WTC11 (cell line): ENCODE measurements around the gene EGLN1. TPM values are rescaled to one million over a fixed set of nuclear protein-coding genes. Genes with fewer than 3 reads are reported as not detected.

Source experiments
- ATAC-seq: fragments of 200-7000 bp; cut with Tn5 transposase; 2 replicates; pipeline ENCODE4 v1.10.0; 2021; ENCODE audit warnings: mild to moderate bottlenecking, moderate library complexity
- CTCF ChIA-PET: fragments of 300-600 bp; sonication (Branson Sonifier 250); formaldehyde crosslinking; loops from one replicate; lab custom pipeline; 2021; ENCODE audit warnings: antibody characterized with exemption; lab: Charles Lee
- POLR2A ChIA-PET: fragments of 350-600 bp; sonication (Branson Sonifier 250); formaldehyde crosslinking; loops from one replicate; lab custom pipeline; 2021; ENCODE audit warnings: antibody characterized with exemption; lab: Charles Lee
- DNase-seq: peaks from one replicate; pipeline ENCODE4 v3.0.0; 2021; ENCODE audit warnings: low spot score
- H3K27ac Mint-ChIP-seq: 2 replicates; pipeline ENCODE4 v1.8.0; 2021; ENCODE audit warnings: mixed read lengths
- H3K27me3 Mint-ChIP-seq: 2 replicates; pipeline ENCODE4 v1.8.0; 2021; ENCODE audit warnings: low read depth, mild to moderate bottlenecking, moderate library complexity, mixed read lengths
- H3K36me3 Mint-ChIP-seq: 2 replicates; pipeline ENCODE4 v1.8.0; 2021; ENCODE audit warnings: mixed read lengths
- H3K4me1 Mint-ChIP-seq: 2 replicates; pipeline ENCODE4 v1.8.0; 2022; ENCODE audit warnings: mixed read lengths
- H3K4me3 Mint-ChIP-seq: 2 replicates; pipeline ENCODE4 v1.8.0; 2021; ENCODE audit warnings: mild to moderate bottlenecking, moderate library complexity, mixed read lengths
- H3K9me3 Mint-ChIP-seq: 2 replicates; pipeline ENCODE4 v1.8.0; 2021; ENCODE audit warnings: mixed read lengths
- EMX1 ChIP-seq: fragments of 250-450 bp; sonication (Bioruptor Pico); IDR thresholded peaks from 2 replicates; pipeline ENCODE4 v1.8.0; 2021; ENCODE audit warnings: mild to moderate bottlenecking
- HMGA2 ChIP-seq: fragments of 250-450 bp; sonication (Bioruptor Pico); IDR thresholded peaks from 2 replicates; pipeline ENCODE4 v1.4.0; 2021; ENCODE audit warnings: mild to moderate bottlenecking, moderate library complexity
- MYBL2 ChIP-seq: sonication (generic); formaldehyde crosslinking; IDR thresholded peaks from 2 replicates; pipeline ENCODE4 v1.8.1; 2023; ENCODE audit warnings: mild to moderate bottlenecking, moderate library complexity, missing genetic modification reagents
- NR2C2 ChIP-seq: sonication (generic); formaldehyde crosslinking; IDR thresholded peaks from 2 replicates; pipeline ENCODE4 v1.8.0; 2022; ENCODE audit warnings: mild to moderate bottlenecking, missing genetic modification reagents
- NR3C1 ChIP-seq: sonication (generic); formaldehyde crosslinking; conservative IDR thresholded peaks from 2 replicates; pipeline ENCODE4 v1.8.1; 2023; ENCODE audit warnings: low read depth, mild to moderate bottlenecking, missing genetic modification reagents
- SP1 ChIP-seq: sonication (generic); formaldehyde crosslinking; conservative IDR thresholded peaks from 2 replicates; pipeline ENCODE4 v1.8.1; 2022; ENCODE audit warnings: missing genetic modification reagents
- ZBTB21 ChIP-seq: sonication (generic); formaldehyde crosslinking; IDR thresholded peaks from 2 replicates; pipeline ENCODE4 v1.8.1; 2023; ENCODE audit warnings: mild to moderate bottlenecking, missing genetic modification reagents, borderline replicate concordance
- ZNF121 ChIP-seq: sonication (generic); formaldehyde crosslinking; IDR thresholded peaks from 2 replicates; pipeline ENCODE4 v1.8.0; 2023; ENCODE audit warnings: missing genetic modification reagents
- ZNF263 ChIP-seq: sonication (generic); formaldehyde crosslinking; IDR thresholded peaks from 2 replicates; pipeline ENCODE4 v1.8.1; 2022; ENCODE audit warnings: low read depth, mild to moderate bottlenecking, moderate library complexity, missing genetic modification reagents
- ZNF396 ChIP-seq: fragments of 250-450 bp; sonication (Bioruptor Pico); IDR thresholded peaks from 2 replicates; pipeline ENCODE4 v1.8.0; 2021; ENCODE audit warnings: mild to moderate bottlenecking, moderate library complexity, borderline replicate concordance
- ZNF671 ChIP-seq: fragments of 250-450 bp; sonication (Bioruptor Pico); IDR thresholded peaks from 2 replicates; pipeline ENCODE4 v1.8.0; 2021; ENCODE audit warnings: mild to moderate bottlenecking
- total RNA-seq: library from RNA; stranded (reverse); gene quantifications from 3 replicates; pipeline ENCODE4 v1.2.3, GENCODE V29; 2021
- TF ChIP-seq, protein P1 (sequence below): fragments of 250-450 bp; sonication (Bioruptor Pico); IDR thresholded peaks from 2 replicates; pipeline ENCODE4 v1.9.0; 2021; ENCODE audit warnings: mild to moderate bottlenecking
- TF ChIP-seq, protein P2 (sequence below): fragments of 250-450 bp; sonication (Bioruptor Pico); IDR thresholded peaks from 2 replicates; pipeline ENCODE4 v1.9.0; 2021; ENCODE audit warnings: mild to moderate bottlenecking, borderline replicate concordance
- TF ChIP-seq, protein P3 (sequence below): fragments of 250-450 bp; sonication (Bioruptor Pico); IDR thresholded peaks from 2 replicates; pipeline ENCODE4 v1.8.0; 2021; ENCODE audit warnings: mild to moderate bottlenecking
- TF ChIP-seq, protein P4 (sequence below): sonication (generic); formaldehyde crosslinking; IDR thresholded peaks from 2 replicates; pipeline ENCODE4 v1.8.1; 2022; ENCODE audit warnings: low read depth, mild to moderate bottlenecking, moderate library complexity, missing genetic modification reagents, borderline replicate concordance
- TF ChIP-seq, protein P5 (sequence below): sonication (generic); formaldehyde crosslinking; IDR thresholded peaks from 2 replicates; pipeline ENCODE4 v1.8.0; 2023; ENCODE audit warnings: missing genetic modification reagents, mild to moderate bottlenecking, borderline replicate concordance
- TF ChIP-seq, protein P6 (sequence below): sonication (generic); formaldehyde crosslinking; IDR thresholded peaks from 2 replicates; pipeline ENCODE4 v1.8.1; 2023; ENCODE audit warnings: mild to moderate bottlenecking, missing genetic modification reagents, moderate library complexity
- TF ChIP-seq, protein P7 (sequence below): sonication (generic); formaldehyde crosslinking; IDR thresholded peaks from 2 replicates; pipeline ENCODE4 v1.8.1; 2023; ENCODE audit warnings: mild to moderate bottlenecking, missing genetic modification reagents, borderline replicate concordance

The EGLN1 gene
- total RNA-seq, 1 experiment from 2014 or later, result 13.7 TPM

DNA sequence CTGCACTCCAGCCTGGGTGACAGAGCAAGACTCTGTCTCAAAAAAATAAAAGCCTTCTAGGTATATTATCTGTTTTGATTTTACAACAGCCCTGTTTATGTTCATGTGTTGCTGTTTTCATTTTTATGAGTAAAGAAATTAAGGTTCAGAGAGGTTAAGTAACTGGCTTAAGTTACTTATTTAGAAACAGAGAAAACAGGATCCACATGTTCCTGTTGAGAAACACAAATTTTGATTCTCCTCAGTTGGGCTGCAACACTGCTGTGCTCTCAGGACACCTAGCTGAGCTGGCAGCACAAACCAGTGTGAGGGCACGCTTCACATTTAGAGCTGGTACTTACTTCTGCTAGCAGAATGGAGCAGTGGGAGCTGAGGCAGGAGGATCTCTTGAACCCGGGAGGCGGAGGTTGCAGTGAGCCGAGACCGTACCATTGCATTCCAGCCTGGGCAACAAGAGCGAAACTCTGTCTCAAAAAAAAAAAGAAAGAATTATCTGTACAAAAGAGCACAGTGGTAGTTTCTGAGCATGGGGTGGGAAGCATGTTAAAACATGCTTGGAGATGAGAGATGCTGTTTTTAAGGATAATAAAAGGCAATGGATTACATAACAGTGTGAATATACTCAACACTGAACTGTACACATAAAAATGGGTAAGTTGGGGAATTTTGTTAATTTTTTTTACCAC is 81.6 kb downstream of the EGLN1 start:
- CTCF ChIA-PET, result no interaction called here
- TF ChIP-seq, protein P1, sequence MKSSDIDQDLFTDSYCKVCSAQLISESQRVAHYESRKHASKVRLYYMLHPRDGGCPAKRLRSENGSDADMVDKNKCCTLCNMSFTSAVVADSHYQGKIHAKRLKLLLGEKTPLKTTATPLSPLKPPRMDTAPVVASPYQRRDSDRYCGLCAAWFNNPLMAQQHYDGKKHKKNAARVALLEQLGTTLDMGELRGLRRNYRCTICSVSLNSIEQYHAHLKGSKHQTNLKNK (CRISPR knock-in tag), result no peak
- TF ChIP-seq SP1 (CRISPR knock-in tag) (no peak), NR3C1 (CRISPR knock-in tag) (no peak), ZBTB21 (CRISPR knock-in tag) (no peak), EMX1 (CRISPR knock-in tag) (no peak), ZNF263 (CRISPR knock-in tag) (no peak), ZNF671 (CRISPR knock-in tag) (no peak), ZNF121 (CRISPR knock-in tag) (no peak), MYBL2 (no peak), ZNF396 (CRISPR knock-in tag) (no peak), HMGA2 (CRISPR knock-in tag) (no peak), NR2C2 (CRISPR knock-in tag) (no peak)
- TF ChIP-seq, protein P2, sequence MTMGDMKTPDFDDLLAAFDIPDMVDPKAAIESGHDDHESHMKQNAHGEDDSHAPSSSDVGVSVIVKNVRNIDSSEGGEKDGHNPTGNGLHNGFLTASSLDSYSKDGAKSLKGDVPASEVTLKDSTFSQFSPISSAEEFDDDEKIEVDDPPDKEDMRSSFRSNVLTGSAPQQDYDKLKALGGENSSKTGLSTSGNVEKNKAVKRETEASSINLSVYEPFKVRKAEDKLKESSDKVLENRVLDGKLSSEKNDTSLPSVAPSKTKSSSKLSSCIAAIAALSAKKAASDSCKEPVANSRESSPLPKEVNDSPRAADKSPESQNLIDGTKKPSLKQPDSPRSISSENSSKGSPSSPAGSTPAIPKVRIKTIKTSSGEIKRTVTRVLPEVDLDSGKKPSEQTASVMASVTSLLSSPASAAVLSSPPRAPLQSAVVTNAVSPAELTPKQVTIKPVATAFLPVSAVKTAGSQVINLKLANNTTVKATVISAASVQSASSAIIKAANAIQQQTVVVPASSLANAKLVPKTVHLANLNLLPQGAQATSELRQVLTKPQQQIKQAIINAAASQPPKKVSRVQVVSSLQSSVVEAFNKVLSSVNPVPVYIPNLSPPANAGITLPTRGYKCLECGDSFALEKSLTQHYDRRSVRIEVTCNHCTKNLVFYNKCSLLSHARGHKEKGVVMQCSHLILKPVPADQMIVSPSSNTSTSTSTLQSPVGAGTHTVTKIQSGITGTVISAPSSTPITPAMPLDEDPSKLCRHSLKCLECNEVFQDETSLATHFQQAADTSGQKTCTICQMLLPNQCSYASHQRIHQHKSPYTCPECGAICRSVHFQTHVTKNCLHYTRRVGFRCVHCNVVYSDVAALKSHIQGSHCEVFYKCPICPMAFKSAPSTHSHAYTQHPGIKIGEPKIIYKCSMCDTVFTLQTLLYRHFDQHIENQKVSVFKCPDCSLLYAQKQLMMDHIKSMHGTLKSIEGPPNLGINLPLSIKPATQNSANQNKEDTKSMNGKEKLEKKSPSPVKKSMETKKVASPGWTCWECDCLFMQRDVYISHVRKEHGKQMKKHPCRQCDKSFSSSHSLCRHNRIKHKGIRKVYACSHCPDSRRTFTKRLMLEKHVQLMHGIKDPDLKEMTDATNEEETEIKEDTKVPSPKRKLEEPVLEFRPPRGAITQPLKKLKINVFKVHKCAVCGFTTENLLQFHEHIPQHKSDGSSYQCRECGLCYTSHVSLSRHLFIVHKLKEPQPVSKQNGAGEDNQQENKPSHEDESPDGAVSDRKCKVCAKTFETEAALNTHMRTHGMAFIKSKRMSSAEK (CRISPR knock-in tag), result no peak
- TF ChIP-seq, protein P3, sequence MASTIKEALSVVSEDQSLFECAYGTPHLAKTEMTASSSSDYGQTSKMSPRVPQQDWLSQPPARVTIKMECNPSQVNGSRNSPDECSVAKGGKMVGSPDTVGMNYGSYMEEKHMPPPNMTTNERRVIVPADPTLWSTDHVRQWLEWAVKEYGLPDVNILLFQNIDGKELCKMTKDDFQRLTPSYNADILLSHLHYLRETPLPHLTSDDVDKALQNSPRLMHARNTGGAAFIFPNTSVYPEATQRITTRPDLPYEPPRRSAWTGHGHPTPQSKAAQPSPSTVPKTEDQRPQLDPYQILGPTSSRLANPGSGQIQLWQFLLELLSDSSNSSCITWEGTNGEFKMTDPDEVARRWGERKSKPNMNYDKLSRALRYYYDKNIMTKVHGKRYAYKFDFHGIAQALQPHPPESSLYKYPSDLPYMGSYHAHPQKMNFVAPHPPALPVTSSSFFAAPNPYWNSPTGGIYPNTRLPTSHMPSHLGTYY (CRISPR knock-in tag), result no peak
- TF ChIP-seq, protein P4, sequence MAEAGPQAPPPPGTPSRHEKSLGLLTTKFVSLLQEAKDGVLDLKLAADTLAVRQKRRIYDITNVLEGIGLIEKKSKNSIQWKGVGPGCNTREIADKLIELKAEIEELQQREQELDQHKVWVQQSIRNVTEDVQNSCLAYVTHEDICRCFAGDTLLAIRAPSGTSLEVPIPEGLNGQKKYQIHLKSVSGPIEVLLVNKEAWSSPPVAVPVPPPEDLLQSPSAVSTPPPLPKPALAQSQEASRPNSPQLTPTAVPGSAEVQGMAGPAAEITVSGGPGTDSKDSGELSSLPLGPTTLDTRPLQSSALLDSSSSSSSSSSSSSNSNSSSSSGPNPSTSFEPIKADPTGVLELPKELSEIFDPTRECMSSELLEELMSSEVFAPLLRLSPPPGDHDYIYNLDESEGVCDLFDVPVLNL, result no peak
- TF ChIP-seq, protein P5, sequence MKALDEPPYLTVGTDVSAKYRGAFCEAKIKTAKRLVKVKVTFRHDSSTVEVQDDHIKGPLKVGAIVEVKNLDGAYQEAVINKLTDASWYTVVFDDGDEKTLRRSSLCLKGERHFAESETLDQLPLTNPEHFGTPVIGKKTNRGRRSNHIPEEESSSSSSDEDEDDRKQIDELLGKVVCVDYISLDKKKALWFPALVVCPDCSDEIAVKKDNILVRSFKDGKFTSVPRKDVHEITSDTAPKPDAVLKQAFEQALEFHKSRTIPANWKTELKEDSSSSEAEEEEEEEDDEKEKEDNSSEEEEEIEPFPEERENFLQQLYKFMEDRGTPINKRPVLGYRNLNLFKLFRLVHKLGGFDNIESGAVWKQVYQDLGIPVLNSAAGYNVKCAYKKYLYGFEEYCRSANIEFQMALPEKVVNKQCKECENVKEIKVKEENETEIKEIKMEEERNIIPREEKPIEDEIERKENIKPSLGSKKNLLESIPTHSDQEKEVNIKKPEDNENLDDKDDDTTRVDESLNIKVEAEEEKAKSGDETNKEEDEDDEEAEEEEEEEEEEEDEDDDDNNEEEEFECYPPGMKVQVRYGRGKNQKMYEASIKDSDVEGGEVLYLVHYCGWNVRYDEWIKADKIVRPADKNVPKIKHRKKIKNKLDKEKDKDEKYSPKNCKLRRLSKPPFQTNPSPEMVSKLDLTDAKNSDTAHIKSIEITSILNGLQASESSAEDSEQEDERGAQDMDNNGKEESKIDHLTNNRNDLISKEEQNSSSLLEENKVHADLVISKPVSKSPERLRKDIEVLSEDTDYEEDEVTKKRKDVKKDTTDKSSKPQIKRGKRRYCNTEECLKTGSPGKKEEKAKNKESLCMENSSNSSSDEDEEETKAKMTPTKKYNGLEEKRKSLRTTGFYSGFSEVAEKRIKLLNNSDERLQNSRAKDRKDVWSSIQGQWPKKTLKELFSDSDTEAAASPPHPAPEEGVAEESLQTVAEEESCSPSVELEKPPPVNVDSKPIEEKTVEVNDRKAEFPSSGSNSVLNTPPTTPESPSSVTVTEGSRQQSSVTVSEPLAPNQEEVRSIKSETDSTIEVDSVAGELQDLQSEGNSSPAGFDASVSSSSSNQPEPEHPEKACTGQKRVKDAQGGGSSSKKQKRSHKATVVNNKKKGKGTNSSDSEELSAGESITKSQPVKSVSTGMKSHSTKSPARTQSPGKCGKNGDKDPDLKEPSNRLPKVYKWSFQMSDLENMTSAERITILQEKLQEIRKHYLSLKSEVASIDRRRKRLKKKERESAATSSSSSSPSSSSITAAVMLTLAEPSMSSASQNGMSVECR, result no peak
- TF ChIP-seq, protein P6, sequence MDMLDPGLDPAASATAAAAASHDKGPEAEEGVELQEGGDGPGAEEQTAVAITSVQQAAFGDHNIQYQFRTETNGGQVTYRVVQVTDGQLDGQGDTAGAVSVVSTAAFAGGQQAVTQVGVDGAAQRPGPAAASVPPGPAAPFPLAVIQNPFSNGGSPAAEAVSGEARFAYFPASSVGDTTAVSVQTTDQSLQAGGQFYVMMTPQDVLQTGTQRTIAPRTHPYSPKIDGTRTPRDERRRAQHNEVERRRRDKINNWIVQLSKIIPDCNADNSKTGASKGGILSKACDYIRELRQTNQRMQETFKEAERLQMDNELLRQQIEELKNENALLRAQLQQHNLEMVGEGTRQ, result no peak
- TF ChIP-seq, protein P7, sequence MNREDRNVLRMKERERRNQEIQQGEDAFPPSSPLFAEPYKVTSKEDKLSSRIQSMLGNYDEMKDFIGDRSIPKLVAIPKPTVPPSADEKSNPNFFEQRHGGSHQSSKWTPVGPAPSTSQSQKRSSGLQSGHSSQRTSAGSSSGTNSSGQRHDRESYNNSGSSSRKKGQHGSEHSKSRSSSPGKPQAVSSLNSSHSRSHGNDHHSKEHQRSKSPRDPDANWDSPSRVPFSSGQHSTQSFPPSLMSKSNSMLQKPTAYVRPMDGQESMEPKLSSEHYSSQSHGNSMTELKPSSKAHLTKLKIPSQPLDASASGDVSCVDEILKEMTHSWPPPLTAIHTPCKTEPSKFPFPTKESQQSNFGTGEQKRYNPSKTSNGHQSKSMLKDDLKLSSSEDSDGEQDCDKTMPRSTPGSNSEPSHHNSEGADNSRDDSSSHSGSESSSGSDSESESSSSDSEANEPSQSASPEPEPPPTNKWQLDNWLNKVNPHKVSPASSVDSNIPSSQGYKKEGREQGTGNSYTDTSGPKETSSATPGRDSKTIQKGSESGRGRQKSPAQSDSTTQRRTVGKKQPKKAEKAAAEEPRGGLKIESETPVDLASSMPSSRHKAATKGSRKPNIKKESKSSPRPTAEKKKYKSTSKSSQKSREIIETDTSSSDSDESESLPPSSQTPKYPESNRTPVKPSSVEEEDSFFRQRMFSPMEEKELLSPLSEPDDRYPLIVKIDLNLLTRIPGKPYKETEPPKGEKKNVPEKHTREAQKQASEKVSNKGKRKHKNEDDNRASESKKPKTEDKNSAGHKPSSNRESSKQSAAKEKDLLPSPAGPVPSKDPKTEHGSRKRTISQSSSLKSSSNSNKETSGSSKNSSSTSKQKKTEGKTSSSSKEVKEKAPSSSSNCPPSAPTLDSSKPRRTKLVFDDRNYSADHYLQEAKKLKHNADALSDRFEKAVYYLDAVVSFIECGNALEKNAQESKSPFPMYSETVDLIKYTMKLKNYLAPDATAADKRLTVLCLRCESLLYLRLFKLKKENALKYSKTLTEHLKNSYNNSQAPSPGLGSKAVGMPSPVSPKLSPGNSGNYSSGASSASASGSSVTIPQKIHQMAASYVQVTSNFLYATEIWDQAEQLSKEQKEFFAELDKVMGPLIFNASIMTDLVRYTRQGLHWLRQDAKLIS (CRISPR knock-in tag), result no peak
- H3K27ac Mint-ChIP-seq, result no peak overlapping the region
- H3K9me3 Mint-ChIP-seq, result peaks cover 4% of the 10 kb centered on the region; the same call in 1 of the 2 replicates
- POLR2A ChIA-PET, result no interaction called here
- peaks cover 4% of the 10 kb centered on the region for H3K27me3 Mint-ChIP-seq
- H3K4me3 Mint-ChIP-seq, result no peak overlapping the region
- DNase-seq (no peak), ATAC-seq (no peak)
- peaks cover 28% of the 10 kb centered on the region for H3K36me3 Mint-ChIP-seq
- H3K4me1 Mint-ChIP-seq, result peaks cover 24% of the 10 kb centered on the region
